ENCODE measurements around the gene POP5. TPM values are rescaled to one million over a fixed set of nuclear protein-coding genes. Genes with fewer than 3 reads are reported as not detected.

Gene POP5
- total RNA-seq, 3 donors from 2014 or later (not counting 1 experiment from before 2014, with no cell fraction given) = 38.7 to 54.3 (median 42.9) TPM

DNA sequence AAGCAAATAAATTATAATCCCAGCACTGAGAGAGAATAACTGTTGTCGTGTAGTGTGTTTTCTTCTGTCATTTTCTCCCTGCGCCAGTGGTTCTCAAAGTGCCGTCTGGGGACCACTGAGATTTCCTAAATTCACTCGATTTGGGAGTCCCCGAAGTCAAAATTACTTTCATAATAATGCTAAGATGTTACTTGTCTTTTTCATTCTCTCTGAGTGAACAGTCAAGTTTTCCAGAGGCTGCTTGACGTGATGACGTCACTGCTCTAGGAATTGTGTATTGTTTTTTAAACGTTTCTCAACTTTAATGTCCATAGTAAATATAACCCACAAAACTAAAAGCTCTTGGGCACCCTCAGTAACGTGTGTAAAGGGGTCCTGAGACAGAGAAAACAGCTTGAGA, 796 bp upstream of the POP5 start:
- no peaks in the 10 kb centered on the region for H3K36me3 Mint-ChIP-seq
- H3K27me3 Mint-ChIP-seq (ENCODE audit: low read depth in 2 of 2) = peaks cover 8 to 17% of the 10 kb centered on the region in 2 donors
- Histone ChIP-seq H3K27me3 (ENCODE audit: control insufficient read depth, insufficient read depth, low read length) (peaks cover 3% of the 10 kb centered on the region), H3K36me3 (ENCODE audit: control insufficient read depth, insufficient read depth, low read length) (peaks cover 17% of the 10 kb centered on the region), H3K4me3 (ENCODE audit: low read length) (peak overlapping the region; percentile 86), H3K9me3 (ENCODE audit: control insufficient read depth, insufficient read depth, low read length) (no peaks in the 10 kb centered on the region), H3K4me1 (ENCODE audit: control insufficient read depth, insufficient read depth, low read length) (peaks cover 32% of the 10 kb centered on the region), H3K27ac (ENCODE audit: low read length) (no peak overlapping the region)
- H3K4me3 Mint-ChIP-seq = peak overlapping the region; percentile 93
- 33% methylated on average over 7 of the region's 9 CpGs for WGBS (ENCODE audit: insufficient coverage)
- ATAC-seq (no peak), DNase-seq (peak in 1 of 2 donors; percentile 25)
- peaks cover 30 to 36% of the 10 kb centered on the region in 2 donors for H3K4me1 Mint-ChIP-seq
- H3K9me3 Mint-ChIP-seq = no peaks in the 10 kb centered on the region
- intact Hi-C loops (cut with micrococcal nuclease) = loop anchor here (2.0 to 10.0 kb wide), 5 partner anchors 45 to 529 kb away; partner anchors contain the start of genes ACADS and COX6A1
- H3K27ac Mint-ChIP-seq = peak overlapping the region; percentile 88 to 94
- no peak for TF ChIP-seq CTCF (IDR thresholded peaks at IDR 0.05)

DNA sequence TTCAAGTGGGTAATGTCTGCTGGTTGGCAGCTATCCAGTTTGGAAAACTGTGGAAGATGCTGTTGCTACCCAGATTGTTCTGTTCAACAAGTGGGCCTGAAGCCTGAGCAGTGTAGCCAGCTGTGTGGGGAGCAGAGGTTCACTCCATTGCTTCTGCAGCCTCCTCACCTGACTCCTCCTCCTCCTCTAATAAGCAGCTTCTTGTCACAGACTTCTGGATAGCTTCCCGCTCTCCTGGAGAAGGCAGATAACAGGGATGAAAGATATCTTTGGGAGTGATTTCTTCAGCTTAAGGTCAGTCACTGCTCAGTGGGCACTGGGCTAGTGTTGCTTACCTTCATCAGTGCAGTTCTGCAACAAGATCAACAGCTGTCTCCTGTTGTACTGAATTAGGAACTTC, 2.0 kb downstream of the POP5 start:
- Mint-ChIP-seq H3K4me1 (peaks cover 30 to 36% of the 10 kb centered on the region in 2 donors), H3K27ac (peak overlapping the region; percentile 88 to 94), H3K4me3 (peak overlapping the region; percentile 59), H3K27me3 (ENCODE audit: low read depth in 2 of 2) (peaks cover 3 to 6% of the 10 kb centered on the region in 2 donors), H3K36me3 (peaks cover 5% of the 10 kb centered on the region), H3K9me3 (no peaks in the 10 kb centered on the region)
- DNase-seq = no peak
- 89% methylated on average over 1 of the region's 1 CpG for WGBS (ENCODE audit: insufficient coverage)
- no peak for TF ChIP-seq CTCF (IDR thresholded peaks at IDR 0.05)
- peaks cover 39% of the 10 kb centered on the region for H3K36me3 ChIP-seq (ENCODE audit: control insufficient read depth, insufficient read depth, low read length)
- H3K27ac ChIP-seq (ENCODE audit: low read length) = no peak overlapping the region
- no peak for ATAC-seq
- H3K27me3 ChIP-seq (ENCODE audit: control insufficient read depth, insufficient read depth, low read length) = peaks cover 3% of the 10 kb centered on the region
- no peak overlapping the region for H3K4me3 ChIP-seq (ENCODE audit: low read length)
- H3K9me3 ChIP-seq (ENCODE audit: control insufficient read depth, insufficient read depth, low read length) = no peaks in the 10 kb centered on the region
- H3K4me1 ChIP-seq (ENCODE audit: control insufficient read depth, insufficient read depth, low read length) = peaks cover 24% of the 10 kb centered on the region
- intact Hi-C loops (cut with micrococcal nuclease) = no loop called here

DNA sequence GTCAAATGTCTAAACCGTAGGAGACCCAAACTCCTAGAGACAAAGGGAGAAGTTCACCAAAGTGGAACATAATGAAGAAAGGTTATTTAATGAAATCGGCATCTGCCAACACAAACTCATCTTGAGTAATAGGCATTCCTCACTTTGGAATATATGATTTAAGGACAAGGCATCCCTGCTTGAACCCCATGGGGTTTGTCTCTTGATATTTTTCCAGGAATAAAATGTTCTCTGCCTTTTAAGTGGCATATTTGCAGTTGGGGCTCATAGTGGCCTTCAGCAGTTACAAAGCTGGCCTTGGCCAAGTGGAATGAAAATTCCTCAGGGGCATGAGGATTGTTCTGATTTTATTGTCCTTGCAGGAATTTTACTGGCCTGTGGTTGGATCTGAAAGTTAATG, 7.1 kb downstream of the POP5 start:
- H3K36me3 Mint-ChIP-seq = peaks cover 25% of the 10 kb centered on the region
- no peaks in the 10 kb centered on the region for H3K9me3 ChIP-seq (ENCODE audit: control insufficient read depth, insufficient read depth, low read length)

More for the DNA sequence above, 7.1 kb downstream of the POP5 start:
- WGBS (ENCODE audit: insufficient coverage) = 100% methylated on average over 1 of the region's 2 CpGs
- no peaks in the 10 kb centered on the region for H3K27me3 ChIP-seq (ENCODE audit: control insufficient read depth, insufficient read depth, low read length)
- intact Hi-C loops (cut with micrococcal nuclease) = no loop called here
- no peaks in the 10 kb centered on the region for H3K4me1 ChIP-seq (ENCODE audit: control insufficient read depth, insufficient read depth, low read length)
- no peak for ATAC-seq
- peaks cover 73% of the 10 kb centered on the region for H3K36me3 ChIP-seq (ENCODE audit: control insufficient read depth, insufficient read depth, low read length)
- H3K4me1 Mint-ChIP-seq = peaks cover 0 to 6% of the 10 kb centered on the region in 2 donors
- no peaks in the 10 kb centered on the region for H3K27me3 Mint-ChIP-seq (ENCODE audit: low read depth in 2 of 2)
- no peak overlapping the region for H3K4me3 Mint-ChIP-seq
- no peak overlapping the region for H3K27ac ChIP-seq (ENCODE audit: low read length)
- no peak for TF ChIP-seq CTCF (IDR thresholded peaks at IDR 0.05)
- no peak for DNase-seq
- peak overlapping the region; percentile 45 to 62 for H3K27ac Mint-ChIP-seq
- no peaks in the 10 kb centered on the region for H3K9me3 Mint-ChIP-seq
- no peak overlapping the region for H3K4me3 ChIP-seq (ENCODE audit: low read length)

All from natural killer cell (primary cell).